Muscle layer of duodenum (tissue), 2 donors: ENCODE data around the gene NPB.

Experiments
- H3K27ac ChIP-seq: one replicate; pipeline ENCODE4 v1.7.0; 2013; ENCODE audit warnings: mild to moderate bottlenecking, low read length
- H3K27me3 ChIP-seq: one replicate; pipeline ENCODE4 v1.7.0; 2013; ENCODE audit warnings: low read depth, mild to moderate bottlenecking, control low read depth, low read length
- H3K36me3 ChIP-seq, 2 donors: one replicate each; pipeline ENCODE4 v1.7.0; 2013; ENCODE audit warnings: low read length in 2 of 2, control low read depth in 1 of 2, mild to moderate bottlenecking in 1 of 2; ENCODE audit not compliant: insufficient read depth in 2 of 2, control insufficient read depth in 1 of 2
- H3K4me1 ChIP-seq, 2 donors: one replicate each; pipeline ENCODE4 v1.7.0; 2013; ENCODE audit warnings: low read length in 2 of 2, mild to moderate bottlenecking in 2 of 2, control low read depth in 1 of 2, moderate library complexity in 1 of 2; ENCODE audit not compliant: insufficient read depth in 2 of 2, control insufficient read depth in 1 of 2
- H3K4me3 ChIP-seq, 2 donors: one replicate each; pipeline ENCODE4 v1.7.0; 2013; ENCODE audit warnings: low read length in 2 of 2, low read depth in 1 of 2, mild to moderate bottlenecking in 1 of 2
- H3K9me3 ChIP-seq, 2 donors: one replicate each; pipeline ENCODE4 v1.7.0; 2013; ENCODE audit warnings: low read length in 2 of 2, control low read depth in 1 of 2, mild to moderate bottlenecking in 1 of 2; ENCODE audit not compliant: control insufficient read depth in 1 of 2
- donor health status: healthy.

NPB gene

DNA sequence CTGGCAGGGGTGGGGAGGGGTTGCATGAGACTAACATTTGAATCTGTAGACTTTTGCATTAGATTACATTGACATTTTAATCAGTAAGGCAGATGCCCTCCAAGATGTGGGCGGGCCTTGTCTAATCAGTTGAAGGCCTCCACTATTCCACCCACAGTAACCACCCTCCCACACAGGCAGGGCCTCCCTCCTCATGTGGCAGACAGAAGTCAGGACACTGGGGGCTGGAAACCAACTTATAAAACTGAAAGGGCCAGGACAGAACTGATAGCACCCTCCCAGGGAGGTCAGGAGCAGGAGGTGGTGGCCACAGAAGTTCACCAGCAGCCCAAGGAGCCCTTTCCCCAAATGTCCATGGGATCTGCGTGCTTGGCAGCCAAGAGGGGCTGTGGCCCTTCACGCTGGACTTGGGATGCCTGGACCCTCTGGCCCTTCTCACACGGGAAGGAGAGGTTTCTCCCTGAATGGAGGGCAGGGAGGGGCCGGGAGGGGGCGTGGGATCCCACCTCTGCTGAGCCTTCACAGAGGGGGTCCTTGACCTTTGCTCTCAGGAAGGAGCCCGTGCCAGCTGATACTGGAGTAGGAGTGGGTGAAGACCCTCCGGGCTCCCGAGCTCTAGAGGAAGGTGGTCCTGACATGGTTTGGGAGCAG lies 30.4 kb downstream of the NPB start:
- Histone ChIP-seq H3K27ac (no peak overlapping the region), H3K4me3 (no peak overlapping the region), H3K4me1 (peaks cover 0 to 17% of the 10 kb centered on the region in 2 donors), H3K36me3 (no peaks in the 10 kb centered on the region), H3K9me3 (no peaks in the 10 kb centered on the region), H3K27me3 (no peaks in the 10 kb centered on the region)

DNA sequence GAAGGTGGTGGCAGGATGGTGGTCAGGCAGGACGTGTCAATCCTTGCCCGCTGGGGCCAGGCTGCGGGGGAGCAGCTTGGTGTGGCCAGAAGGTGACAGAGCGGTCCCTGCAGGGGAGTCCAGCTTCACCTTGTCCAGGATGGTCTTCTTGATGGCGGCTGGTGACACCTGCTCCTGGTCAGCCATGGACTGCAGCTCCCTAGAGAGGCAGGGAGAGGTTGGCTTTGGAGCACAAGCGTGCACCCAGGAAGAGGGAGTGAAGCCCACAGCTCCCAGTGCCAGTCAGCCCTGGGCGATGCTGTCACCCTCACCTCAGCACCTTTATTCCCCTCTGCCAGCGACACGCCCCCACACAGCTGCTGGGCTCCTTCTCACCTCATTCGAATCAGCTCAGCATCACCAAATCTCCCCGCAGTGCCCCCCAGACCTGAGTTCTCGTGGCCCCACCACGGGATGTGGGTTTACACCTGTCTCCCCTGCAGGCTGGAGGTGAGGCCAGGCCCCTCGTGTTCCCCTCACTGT lies 31.2 kb downstream of the NPB start:
- H3K36me3 ChIP-seq: no peaks in the 10 kb centered on the region
- H3K27me3 ChIP-seq: no peaks in the 10 kb centered on the region
- peaks cover 0 to 13% of the 10 kb centered on the region in 2 donors for H3K4me1 ChIP-seq
- H3K27ac ChIP-seq: no peak overlapping the region
- no peaks in the 10 kb centered on the region for H3K9me3 ChIP-seq
- no peak overlapping the region for H3K4me3 ChIP-seq

DNA sequence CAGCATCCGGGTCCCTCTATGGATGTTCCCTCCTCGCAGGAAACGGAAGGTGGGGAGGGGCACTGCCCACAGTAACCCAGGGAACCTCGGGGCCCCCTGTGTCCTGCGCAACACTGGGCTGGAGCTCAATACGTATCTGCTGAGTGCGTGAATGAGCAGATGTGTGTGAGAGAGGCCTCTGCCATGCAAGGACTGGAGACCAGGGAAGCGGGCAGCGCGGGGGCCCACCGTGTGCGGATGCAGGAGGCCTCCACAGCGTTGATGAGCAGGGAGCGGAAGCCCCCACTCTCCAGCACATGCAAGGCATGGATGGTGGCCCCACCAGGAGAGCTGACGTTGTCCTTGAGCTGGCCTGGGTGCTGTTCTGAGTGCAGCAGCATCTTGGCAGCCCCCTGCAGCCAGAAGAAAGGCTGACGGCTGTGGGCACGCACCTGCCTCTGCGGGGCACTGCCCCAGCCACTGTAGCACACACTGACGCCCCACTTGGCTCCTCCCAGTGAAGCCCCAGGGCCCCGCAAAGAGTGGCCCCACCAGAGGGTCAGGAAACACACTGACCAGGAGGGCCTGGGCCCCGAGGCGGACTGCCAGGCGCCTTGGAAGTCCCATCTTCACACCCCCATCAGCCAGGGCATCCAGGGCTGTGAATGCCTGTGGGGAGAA lies 32.2 kb downstream of the NPB start:
- no peaks in the 10 kb centered on the region for H3K36me3 ChIP-seq
- H3K9me3 ChIP-seq: no peaks in the 10 kb centered on the region
- no peaks in the 10 kb centered on the region for H3K27me3 ChIP-seq

DNA sequence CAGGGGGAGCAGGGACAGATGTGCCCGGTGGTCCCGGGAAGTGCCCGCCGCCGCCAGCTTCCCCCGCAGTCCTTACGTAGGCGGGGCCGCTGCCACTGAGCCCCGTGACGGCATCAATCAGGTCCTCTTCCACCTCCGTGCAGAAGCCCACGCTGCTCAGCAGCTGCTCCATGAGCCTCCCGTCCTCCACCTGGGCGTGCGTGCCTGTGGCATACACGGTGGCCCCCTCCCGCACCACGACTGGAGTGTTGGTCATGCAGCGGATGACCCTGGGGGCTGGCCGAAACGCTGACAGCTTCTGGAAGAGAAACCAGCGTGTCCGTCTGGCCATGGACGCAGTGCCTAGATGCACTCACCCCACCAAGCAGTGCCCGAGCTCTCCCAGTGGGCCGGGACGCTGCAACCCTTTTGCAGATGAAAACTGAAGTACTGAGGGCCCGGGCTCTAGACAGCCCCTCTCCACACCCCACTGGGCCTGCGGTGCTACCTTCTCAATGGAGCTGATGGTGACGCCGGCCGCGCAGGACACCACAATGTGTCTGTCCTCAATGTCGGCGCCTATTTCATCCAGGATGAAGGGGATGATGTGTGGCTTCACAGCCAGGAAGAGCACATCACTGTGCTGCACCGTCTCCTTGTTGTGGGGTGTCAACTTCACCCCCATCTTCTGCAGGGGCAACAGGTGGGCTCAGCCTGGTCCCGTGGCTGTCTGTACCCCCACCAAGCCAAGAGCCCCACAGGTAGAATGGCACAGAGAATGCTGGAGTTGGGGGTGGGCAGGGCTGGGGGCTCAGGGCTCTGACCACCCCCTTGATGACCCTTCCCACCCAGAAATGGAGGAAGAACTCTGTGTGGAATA lies 33.0 kb downstream of the NPB start:
- H3K36me3 ChIP-seq: no peaks in the 10 kb centered on the region
- H3K27me3 ChIP-seq: no peaks in the 10 kb centered on the region
- H3K4me3 ChIP-seq: no peak overlapping the region
- H3K9me3 ChIP-seq: no peaks in the 10 kb centered on the region
- H3K27ac ChIP-seq: no peak overlapping the region
- H3K4me1 ChIP-seq: peaks cover 0 to 6% of the 10 kb centered on the region in 2 donors

More for the DNA sequence above, 32.2 kb downstream of the NPB start:
- H3K27ac ChIP-seq: no peak overlapping the region
- no peak overlapping the region for H3K4me3 ChIP-seq
- peaks cover 0 to 5% of the 10 kb centered on the region in 2 donors for H3K4me1 ChIP-seq

DNA sequence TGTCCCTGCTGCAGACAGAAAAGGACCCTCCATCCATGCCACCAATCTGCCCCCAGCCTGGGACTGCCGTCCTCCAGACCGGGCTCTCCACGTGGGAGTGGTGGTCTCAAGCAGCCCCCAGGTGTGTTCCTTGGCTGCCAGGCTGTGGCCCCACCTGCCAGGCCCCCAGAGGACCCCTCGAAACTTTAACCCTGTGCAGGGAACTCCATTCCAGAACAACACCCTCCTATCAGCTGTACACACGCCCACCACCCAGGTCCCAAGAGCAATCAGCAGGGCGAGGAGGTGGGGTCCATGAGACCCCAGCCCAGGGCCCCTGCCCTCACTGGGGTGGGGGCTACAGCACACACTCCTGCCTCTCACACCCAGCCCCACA lies 33.7 kb downstream of the NPB start:
- no peak overlapping the region for H3K4me3 ChIP-seq
- H3K4me1 ChIP-seq: peaks cover 0 to 13% of the 10 kb centered on the region in 2 donors
- H3K36me3 ChIP-seq: no peaks in the 10 kb centered on the region
- no peak overlapping the region for H3K27ac ChIP-seq
- H3K27me3 ChIP-seq: no peaks in the 10 kb centered on the region
- no peaks in the 10 kb centered on the region for H3K9me3 ChIP-seq

DNA sequence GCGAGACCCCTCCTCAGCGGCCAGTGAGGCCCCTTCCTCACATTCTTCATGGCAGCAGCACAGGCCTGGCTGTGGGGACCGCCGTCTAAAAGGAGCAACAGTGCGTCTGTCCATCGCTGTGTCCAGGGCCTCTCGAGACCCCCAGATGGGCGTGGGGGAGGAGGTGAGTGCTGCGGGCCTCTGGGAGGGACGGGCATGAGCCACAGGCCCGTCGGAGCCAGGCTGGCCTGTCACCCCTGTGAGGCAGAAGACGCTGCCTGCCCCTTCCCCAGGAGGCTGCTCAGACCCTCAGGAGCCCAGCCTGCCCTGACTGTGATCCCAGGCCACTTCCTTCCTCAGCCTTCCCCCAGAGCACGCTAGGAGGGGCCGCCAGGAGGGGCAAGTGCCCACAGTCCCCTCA lies 37.2 kb downstream of the NPB start:
- H3K4me3 ChIP-seq: no peak overlapping the region
- no peaks in the 10 kb centered on the region for H3K36me3 ChIP-seq
- H3K27me3 ChIP-seq: no peaks in the 10 kb centered on the region
- peaks cover 0 to 17% of the 10 kb centered on the region in 2 donors for H3K4me1 ChIP-seq
- H3K27ac ChIP-seq: no peak overlapping the region
- H3K9me3 ChIP-seq: no peaks in the 10 kb centered on the region

DNA sequence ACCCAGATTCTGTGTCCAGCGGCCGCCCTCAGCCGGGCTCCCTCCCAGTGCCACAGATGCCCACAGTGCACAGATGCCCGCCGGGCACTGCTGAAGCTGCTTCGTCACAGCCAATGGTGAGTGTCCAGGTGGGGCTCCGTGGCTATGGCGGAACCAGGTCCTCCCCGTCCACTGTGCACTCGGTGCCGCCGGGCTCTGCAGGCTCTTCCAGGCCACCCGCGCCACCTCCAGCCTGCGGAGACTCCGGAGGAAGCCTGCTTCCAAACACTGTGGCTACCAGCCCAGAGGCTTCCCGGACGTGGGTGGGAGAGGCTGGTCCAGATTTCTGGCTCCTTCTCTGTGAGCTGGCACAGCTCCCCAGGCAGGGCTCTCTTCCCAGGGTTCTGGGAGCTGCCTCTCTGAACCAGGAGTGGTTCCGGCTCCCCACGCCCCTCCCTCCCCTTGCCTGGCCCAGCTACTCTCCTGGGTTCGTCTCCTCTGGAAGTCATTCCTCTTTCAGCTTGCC lies 37.9 kb downstream of the NPB start:
- no peak overlapping the region for H3K4me3 ChIP-seq

DNA sequence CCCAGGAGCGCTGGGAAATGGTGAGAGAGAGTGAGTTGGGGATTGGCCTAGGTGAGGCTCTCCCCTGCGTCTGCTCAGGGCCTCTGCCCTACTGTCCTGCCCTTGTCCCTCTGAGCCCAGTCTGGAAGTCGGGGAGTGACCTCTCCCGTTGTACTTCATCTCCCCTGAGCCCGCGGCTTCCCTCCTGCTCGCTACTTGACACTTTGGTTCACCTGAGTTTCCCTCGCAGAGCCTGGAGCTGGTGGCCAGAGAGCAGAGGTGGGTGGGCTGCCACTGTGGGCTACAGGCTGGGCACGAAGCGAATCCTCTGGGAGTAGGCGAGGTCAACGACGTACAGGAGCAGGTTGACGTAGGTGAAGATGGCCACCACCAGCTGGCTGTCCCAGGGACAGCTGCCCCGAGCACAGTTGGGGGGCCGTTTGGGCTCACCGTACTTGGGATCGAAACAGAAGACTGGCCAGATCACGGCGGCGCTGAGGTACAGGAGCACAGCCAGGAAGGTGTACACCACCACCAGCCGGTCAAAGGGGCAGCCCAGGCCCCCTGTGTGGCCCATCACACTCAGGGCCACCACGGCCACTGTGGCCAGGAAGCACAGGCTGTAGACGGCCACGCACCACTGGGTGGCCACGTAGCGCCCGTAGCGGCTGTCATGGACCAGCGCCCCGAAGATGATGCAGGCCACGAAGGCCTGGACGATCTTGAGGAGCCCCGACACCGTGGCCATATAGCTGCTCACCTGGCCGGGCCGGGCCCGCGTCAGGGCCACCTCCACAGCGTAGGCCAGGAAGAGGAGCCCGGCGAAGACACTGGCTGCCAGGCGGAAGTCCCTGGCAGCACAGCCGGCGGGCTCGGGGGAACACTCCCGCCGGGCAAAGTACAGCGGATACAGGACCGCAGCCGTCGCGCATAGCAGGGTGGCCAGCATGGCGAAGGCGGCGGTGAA lies 38.8 kb downstream of the NPB start:
- no peaks in the 10 kb centered on the region for H3K36me3 ChIP-seq
- no peak overlapping the region for H3K27ac ChIP-seq
- no peaks in the 10 kb centered on the region for H3K27me3 ChIP-seq
- no peak overlapping the region for H3K4me3 ChIP-seq
- no peaks in the 10 kb centered on the region for H3K9me3 ChIP-seq
- peaks cover 0 to 17% of the 10 kb centered on the region in 2 donors for H3K4me1 ChIP-seq

More for the DNA sequence above, 37.9 kb downstream of the NPB start:
- H3K27me3 ChIP-seq: no peaks in the 10 kb centered on the region
- peaks cover 0 to 17% of the 10 kb centered on the region in 2 donors for H3K4me1 ChIP-seq
- H3K36me3 ChIP-seq: no peaks in the 10 kb centered on the region
- no peaks in the 10 kb centered on the region for H3K9me3 ChIP-seq
- H3K27ac ChIP-seq: no peak overlapping the region

DNA sequence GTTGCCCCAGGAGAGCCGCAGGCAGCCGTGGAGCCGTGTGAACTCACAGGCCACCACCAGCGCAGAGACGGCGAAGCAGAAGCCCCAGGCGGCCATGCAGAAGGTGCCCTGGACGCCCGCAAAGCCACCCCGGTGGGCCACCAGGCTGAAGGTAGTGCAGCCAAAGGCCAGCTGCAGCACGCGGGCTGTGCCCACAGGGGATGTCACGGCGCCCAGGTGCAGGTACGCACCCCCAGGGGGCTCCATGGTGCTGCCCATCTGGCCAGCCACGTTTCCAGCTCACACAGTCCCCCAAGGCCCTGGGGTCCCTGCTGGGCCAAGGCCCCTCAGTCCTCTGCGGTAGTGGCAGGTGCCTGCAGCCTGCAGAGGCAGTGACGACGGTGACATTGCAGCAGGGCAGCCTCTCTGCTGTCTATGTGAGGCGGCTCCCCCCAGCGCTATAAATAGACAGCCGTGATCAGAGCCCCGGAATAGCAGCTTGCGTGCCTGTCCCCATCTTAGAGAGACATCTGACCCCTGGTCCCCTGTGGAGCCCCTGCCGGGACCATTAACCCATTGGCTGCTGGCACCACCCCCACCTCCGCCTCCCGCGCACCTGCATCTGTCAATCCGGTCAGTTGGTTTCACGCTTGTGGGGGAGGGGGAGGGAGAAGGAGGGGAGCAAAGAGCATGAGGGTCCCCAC lies 39.6 kb downstream of the NPB start:
- no peak overlapping the region for H3K27ac ChIP-seq
- no peaks in the 10 kb centered on the region for H3K36me3 ChIP-seq
- H3K27me3 ChIP-seq: no peaks in the 10 kb centered on the region
- H3K9me3 ChIP-seq: no peaks in the 10 kb centered on the region
- peaks cover 0 to 16% of the 10 kb centered on the region in 2 donors for H3K4me1 ChIP-seq
- no peak overlapping the region for H3K4me3 ChIP-seq

DNA sequence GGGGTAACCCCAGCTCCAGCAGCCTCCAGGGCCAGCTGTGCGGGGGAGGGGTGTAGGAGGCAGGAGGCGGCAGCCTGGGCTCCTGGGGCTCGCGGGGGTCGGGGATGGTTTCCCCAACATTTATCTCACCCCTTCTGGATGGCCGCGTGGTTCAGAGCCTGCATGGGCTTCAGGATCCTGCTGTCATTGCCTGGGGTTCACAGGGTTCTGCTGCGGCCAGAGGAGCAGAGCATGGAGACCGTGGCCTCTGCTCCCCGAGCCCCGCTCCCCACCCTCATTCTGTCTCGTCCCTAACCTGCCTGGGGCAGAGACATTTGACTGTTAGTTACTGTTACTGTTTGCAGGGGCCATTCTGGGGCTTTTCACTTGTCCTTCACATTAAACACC lies 40.1 kb downstream of the NPB start:
- Histone ChIP-seq H3K27me3 (no peaks in the 10 kb centered on the region), H3K9me3 (no peaks in the 10 kb centered on the region), H3K36me3 (no peaks in the 10 kb centered on the region), H3K4me1 (peaks cover 0 to 12% of the 10 kb centered on the region in 2 donors), H3K4me3 (no peak overlapping the region), H3K27ac (no peak overlapping the region)
